GM13976 (cell line): Measurements from ENCODE around the gene GABBR2.

Source experiments
- DNase-seq: peaks from one replicate; pipeline ENCODE4 v3.0.0; 2012; ENCODE audit warnings: low spot score
- CTCF ChIP-seq: IDR thresholded peaks from 2 replicates; pipeline ENCODE4 v1.5.1; 2012; ENCODE audit warnings: borderline replicate concordance, mild to moderate bottlenecking; ENCODE audit not compliant: insufficient read depth; ENCODE audit errors: extremely low read depth, missing control alignments, control extremely low read depth
- in situ Hi-C: fragments of 300-500 bp; cut with MboI; formaldehyde crosslinking; loops from one replicate; pipeline ENCODE4 v1.12.0; 2022; ENCODE audit warnings: low sequenced_read_pairs, mixed read lengths, inconsistent platforms; ENCODE audit not compliant: unreplicated experiment

The GABBR2 gene

GRCh38 chr9:98549401-98549800, 159.3 kb downstream of the GABBR2 start:
- in situ Hi-C loops = loop anchor here (25.0 kb wide), 1 partner anchor 213 kb away; no protein-coding TSS in a partner anchor
- TF ChIP-seq CTCF = no peak
- DNase-seq = no peak

GRCh38 chr9:98547606-98548005, 161.1 kb downstream of the GABBR2 start:
- DNase-seq = no peak
- in situ Hi-C loops = loop anchor here (25.0 kb wide), 1 partner anchor 215 kb away; no protein-coding TSS in a partner anchor
- TF ChIP-seq CTCF = no peak

- in situ Hi-C loops = loop anchor here (25.0 kb wide), 1 partner anchor 217 kb away; no protein-coding TSS in a partner anchor
- no peak for DNase-seq
- no peak for TF ChIP-seq CTCF
These were observed 163.7 kb downstream of the GABBR2 start for GRCh38 chr9:98545021-98545420.

- in situ Hi-C loops = loop anchor here (25.0 kb wide), 1 partner anchor 221 kb away; no protein-coding TSS in a partner anchor
- DNase-seq = no peak
- TF ChIP-seq CTCF = no peak
These were observed 167.0 kb downstream of the GABBR2 start for GRCh38 chr9:98541684-98542230.

GRCh38 chr9:98540476-98540875, 168.3 kb downstream of the GABBR2 start:
- DNase-seq = no peak
- in situ Hi-C loops = loop anchor here (25.0 kb wide), 1 partner anchor 222 kb away; no protein-coding TSS in a partner anchor
- no peak for TF ChIP-seq CTCF

- TF ChIP-seq CTCF = no peak
- in situ Hi-C loops = loop anchor here (25.0 kb wide), 1 partner anchor 222 kb away; no protein-coding TSS in a partner anchor
- DNase-seq = no peak
These were observed 168.8 kb downstream of the GABBR2 start for GRCh38 chr9:98539954-98540353.
